H1 (cell line): ENCODE data around the gene DGKD. TPM values are rescaled to one million over a fixed set of nuclear protein-coding genes. Genes with fewer than 3 reads are reported as not detected.

Source experiments
- CTCF ChIA-PET: fragments of 300-600 bp; sonication (Branson Sonifier 250); formaldehyde crosslinking; loops from one replicate; lab custom pipeline; 2021; ENCODE audit not compliant: partially characterized antibody; lab: Charles Lee
- POLR2A ChIA-PET: fragments of 300-600 bp; sonication (Branson Sonifier 250); formaldehyde crosslinking; loops from one replicate; lab custom pipeline; 2021; ENCODE audit warnings: inconsistent platforms; ENCODE audit not compliant: partially characterized antibody; lab: Charles Lee
- DNase-seq, 2 experiments: peaks; one replicate each; pipeline versions ENCODE4 v3.0.0 to v3.0.0-alpha.2; 2010 to 2022; ENCODE audit warnings: low spot score in 2 of 2, low read depth in 1 of 2, mixed read lengths in 1 of 2
- FAIRE-seq: peaks from 2 replicates; lab custom pipeline; 2011; peaks lifted over from hg19 to GRCh38; lab: Jason Lieb, UNC
- H2AFZ ChIP-seq: 2 replicates; pipeline ENCODE4 v1.8.1; 2012; ENCODE audit warnings: low read length, inconsistent platforms
- H2AK5ac ChIP-seq: 2 replicates; pipeline ENCODE4 v1.6.1; 2013; ENCODE audit warnings: low read depth, low read length
- H2BK120ac ChIP-seq: replicated peaks from 2 replicates; pipeline ENCODE3; 2013; ENCODE audit warnings: low read depth, low read length, inconsistent platforms
- H2BK12ac ChIP-seq: 2 replicates; pipeline ENCODE4 v1.6.1; 2013; ENCODE audit warnings: low read depth, low read length
- H2BK15ac ChIP-seq: 2 replicates; pipeline ENCODE4 v1.6.1; 2013; ENCODE audit warnings: low read length
- H2BK20ac ChIP-seq: 2 replicates; pipeline ENCODE4 v1.6.1; 2013; ENCODE audit warnings: low read length
- H2BK5ac ChIP-seq: 2 replicates; pipeline ENCODE4 v1.6.1; 2013; ENCODE audit warnings: low read depth, low read length
- H3K14ac ChIP-seq: 2 replicates; pipeline ENCODE4 v1.6.1; 2013; ENCODE audit warnings: inconsistent platforms; ENCODE audit not compliant: insufficient read length
- H3K18ac ChIP-seq: 2 replicates; pipeline ENCODE4 v1.6.1; 2013; ENCODE audit warnings: low read length; ENCODE audit errors: extremely low read depth
- H3K23ac ChIP-seq: 2 replicates; pipeline ENCODE4 v1.6.1; 2013; ENCODE audit warnings: inconsistent platforms; ENCODE audit not compliant: insufficient read length
- H3K23me2 ChIP-seq: 2 replicates; pipeline ENCODE4 v1.6.1; 2013; ENCODE audit warnings: low read depth, low read length
- H3K27ac ChIP-seq: 2 replicates; pipeline ENCODE4 v1.6.1; 2011; ENCODE audit warnings: low read depth, low read length, inconsistent platforms
- H3K27me3 ChIP-seq, 4 experiments: replicated peaks in 1 of 4; 1 replicate in 1 of 4; 2 replicates in 3 of 4; pipeline versions ENCODE4 v1.6.1 to v1.8.1; 2011 to 2013; ENCODE audit warnings: low read length in 3 of 4, mild to moderate bottlenecking in 3 of 4, inconsistent platforms in 2 of 4, mixed read lengths in 2 of 4, moderate library complexity in 1 of 4; ENCODE audit not compliant: control insufficient read depth in 3 of 4, insufficient read depth in 3 of 4; ENCODE audit errors: extremely low read depth in 1 of 4
- H3K36me3 ChIP-seq, 4 experiments: 2 replicates each; pipeline versions ENCODE4 v1.6.1 to v1.8.1; 2011 to 2013; ENCODE audit warnings: mild to moderate bottlenecking in 4 of 4, low read length in 3 of 4, moderate library complexity in 2 of 4, control low read depth in 1 of 4, inconsistent platforms in 1 of 4; ENCODE audit not compliant: insufficient read depth in 4 of 4, control insufficient read depth in 2 of 4
- H3K4ac ChIP-seq: replicated peaks from 2 replicates; pipeline ENCODE3; 2013; ENCODE audit warnings: low read length, low read depth, mixed read lengths, inconsistent platforms; ENCODE audit not compliant: insufficient read length
- H3K4me1 ChIP-seq, 4 experiments: replicated peaks in 1 of 4; 1 replicate in 1 of 4; 2 replicates in 3 of 4; pipeline versions ENCODE4 v1.6.1 to v1.8.1; 2011 to 2013; ENCODE audit warnings: low read length in 3 of 4, inconsistent platforms in 2 of 4, mixed read lengths in 1 of 4; ENCODE audit not compliant: insufficient read depth in 4 of 4, control insufficient read depth in 3 of 4
- H3K4me2 ChIP-seq, 2 experiments: 2 replicates each; pipeline versions ENCODE4 v1.6.1 to v1.8.1; 2011 to 2013; ENCODE audit warnings: low read depth in 2 of 2, low read length in 2 of 2, control low read depth in 1 of 2, inconsistent platforms in 1 of 2, mild to moderate bottlenecking in 1 of 2; ENCODE audit not compliant: insufficient read depth in 1 of 2
- H3K4me3 ChIP-seq, 4 experiments: fragments of 200-600, 300-600 bp in 1 of 4; sonication (generic), shearing (Covaris generic), sonication (Bioruptor Twin) in 1 of 4; 2 replicates each; pipeline versions ENCODE4 v1.5.1 to v1.8.1; 2011 to 2016; ENCODE audit warnings: low read length in 4 of 4, low read depth in 3 of 4, control low read depth in 2 of 4, inconsistent platforms in 2 of 4, mild to moderate bottlenecking in 2 of 4, mixed read lengths in 1 of 4, moderate library complexity in 1 of 4; ENCODE audit not compliant: insufficient read depth in 2 of 4; ENCODE audit errors: extremely low read depth in 1 of 4
- H3K56ac ChIP-seq: replicated peaks from 2 replicates; pipeline ENCODE3; 2013; ENCODE audit warnings: low read depth, mild to moderate bottlenecking, mixed read lengths, low read length, inconsistent platforms; ENCODE audit not compliant: insufficient read length
- H3K79me1 ChIP-seq: 2 replicates; pipeline ENCODE4 v1.6.1; 2013; ENCODE audit warnings: low read depth, low read length, control low read depth
- H3K79me2 ChIP-seq, 2 experiments: 2 replicates each; pipeline versions ENCODE4 v1.6.1 to v1.8.1; 2012 to 2013; ENCODE audit warnings: low read length in 2 of 2, mild to moderate bottlenecking in 2 of 2, inconsistent platforms in 1 of 2; ENCODE audit not compliant: insufficient read depth in 2 of 2, control insufficient read depth in 1 of 2
- H3K9ac ChIP-seq, 4 experiments: replicated peaks in 1 of 4; 1 replicate in 1 of 4; 2 replicates in 3 of 4; pipeline versions ENCODE4 v1.6.1 to v1.8.1; 2011 to 2013; ENCODE audit warnings: low read depth in 3 of 4, low read length in 3 of 4, control low read depth in 2 of 4, mild to moderate bottlenecking in 2 of 4, moderate library complexity in 2 of 4, inconsistent platforms in 1 of 4; ENCODE audit errors: extremely low read depth in 1 of 4
- H3K9me3 ChIP-seq, 2 experiments: 2 replicates each; pipeline versions ENCODE4 v1.6.1 to v1.8.1; 2012 to 2013; ENCODE audit warnings: mild to moderate bottlenecking in 2 of 2, moderate library complexity in 2 of 2, control low read depth in 1 of 2, inconsistent platforms in 1 of 2, low read depth in 1 of 2, low read length in 1 of 2, mixed read lengths in 1 of 2; ENCODE audit not compliant: insufficient read depth in 2 of 2
- H4K20me1 ChIP-seq, 2 experiments: replicated peaks in 1 of 2; 2 replicates each; pipeline versions ENCODE3 to v1.8.1; 2011 to 2013; ENCODE audit warnings: inconsistent platforms in 2 of 2, low read length in 2 of 2, mild to moderate bottlenecking in 1 of 2; ENCODE audit not compliant: insufficient read depth in 2 of 2, control insufficient read depth in 1 of 2
- H4K5ac ChIP-seq: 2 replicates; pipeline ENCODE4 v1.6.1; 2013; ENCODE audit warnings: low read length, low read depth, mixed read lengths, inconsistent platforms; ENCODE audit not compliant: insufficient read length
- H4K8ac ChIP-seq: 2 replicates; pipeline ENCODE4 v1.8.0; 2013; ENCODE audit warnings: mild to moderate bottlenecking, moderate library complexity, low read length, inconsistent platforms; ENCODE audit not compliant: insufficient read depth; ENCODE audit errors: extremely low read depth
- H4K91ac ChIP-seq: replicated peaks from 2 replicates; pipeline ENCODE3; 2013; ENCODE audit warnings: low read length, mixed read lengths, inconsistent platforms; ENCODE audit not compliant: insufficient read length
- BACH1 ChIP-seq: IDR thresholded peaks from 2 replicates; pipeline ENCODE4 v1.6.1; 2012; ENCODE audit warnings: low read length, improper control_type of control experiment
- CBX8 ChIP-seq: fragments of 300-800, 300-1000 bp; sonication (generic); IDR thresholded peaks from 2 replicates; pipeline ENCODE4 v1.7.1; 2016; ENCODE audit warnings: low read depth, low read length, borderline replicate concordance
- CEBPB ChIP-seq: IDR thresholded peaks from 2 replicates; pipeline ENCODE4 v1.6.1; 2012; ENCODE audit warnings: low read depth, low read length
- SAP30 ChIP-seq: fragments of 300-600 bp; sonication (generic); IDR thresholded peaks from 2 replicates; pipeline ENCODE4 v1.7.1; 2012; ENCODE audit warnings: low read length, moderate library complexity, mild to moderate bottlenecking, inconsistent platforms; ENCODE audit not compliant: insufficient read depth, insufficient replicate concordance
- SIRT6 ChIP-seq: IDR thresholded peaks from one replicate; pipeline ENCODE4 v1.7.1; 2012; ENCODE audit warnings: low read length, inconsistent platforms
- TAF7 ChIP-seq: optimal IDR thresholded peaks from 2 replicates; pipeline ENCODE3; 2011; ENCODE audit warnings: low read depth, mild to moderate bottlenecking, inconsistent platforms, low read length, moderate library complexity, borderline replicate concordance
- WGBS, 2 experiments: shearing (Covaris generic) in 1 of 2; methylation state at CpG; one replicate each; pipeline versions ENCODE4 v1.1.6 to v1.1.7; 2013 to 2015; ENCODE audit warnings: low lambda C conversion rate in 2 of 2, mixed read lengths in 2 of 2, inconsistent platforms in 1 of 2, low coverage in 1 of 2, missing lambda C conversion rate in 1 of 2; ENCODE audit not compliant: insufficient replicate concordance in 2 of 2, insufficient coverage in 1 of 2, insufficient read length in 1 of 2; ENCODE audit errors: extremely low coverage in 1 of 2, missing lambda C conversion rate in 1 of 2; 5-methylcytosine and 5-hydroxymethylcytosine counted together
- polyA plus RNA-seq, 7 experiments: library from polyadenylated mRNA; depleted of rRNA in 3 of 7; stranded (reverse) in 5 of 7; unstranded in 2 of 7; fragments of >200 nt in 5 of 7; fragments of 200-250 nt in 2 of 7; gene quantifications; 1 replicate in 5 of 7; 2 replicates in 1 of 7; 4 replicates in 1 of 7; pipeline versions ENCODE4 v1.2.1 to v1.2.3, GENCODE V29; 2011 to 2013; ENCODE audit warnings: missing spikeins in 2 of 7, mixed read lengths in 2 of 7
- total RNA-seq: library from RNA; stranded (reverse); fragmentation: NEBNext Ultra II Directional; extraction: Animal tissue kit (Norgen Biotek cat#: 25700); gene quantifications from 2 replicates; pipeline ENCODE4 v1.2.1, GENCODE V29; 2021

Gene DGKD
- total and polyA plus RNA-seq, 2 of the 8 experiments (the other 6 are each of a cell fraction or from before 2014, with no cell fraction given): 7.7 to 30.9 TPM

GRCh38 chr2:233385489-233386044, 31.3 kb downstream of the DGKD start:
- no peak overlapping the region for H3K23ac ChIP-seq
- H3K27ac ChIP-seq: no peak overlapping the region
- ChIA-PET POLR2A (no interaction called here), CTCF (interaction anchor here (1.0 to 2.0 kb wide), 5 partner anchors 21 to 60 kb away, joined by 3 to 14 read pairs (median 4); no protein-coding TSS in a partner anchor)
- no peak overlapping the region for H3K14ac ChIP-seq
- H2AK5ac ChIP-seq: no peak overlapping the region
- H3K36me3 ChIP-seq: no peaks in the 10 kb centered on the region
- peaks cover 14% of the 10 kb centered on the region for H3K79me1 ChIP-seq
- H2BK120ac ChIP-seq: no peak overlapping the region
- no peaks in the 10 kb centered on the region for H3K27me3 ChIP-seq
- TF ChIP-seq SIRT6 (no peak), BACH1 (no peak), TAF7 (no peak), SAP30 (no peak), CEBPB (no peak), CBX8 (no peak)
- H3K79me2 ChIP-seq: peaks cover 0 to 16% of the 10 kb centered on the region in 2 experiments; a peak in 2 of 4 replicates
- no peak for DNase-seq
- no peaks in the 10 kb centered on the region for H3K9me3 ChIP-seq
- H2AFZ ChIP-seq: no peak overlapping the region
- 0 out of 2 replicates have a peak, but pooled peaks cover 3% of the 10 kb centered on the region for H3K23me2 ChIP-seq
- no peak overlapping the region for H3K18ac ChIP-seq
- no peak overlapping the region for H4K8ac ChIP-seq
- no peak overlapping the region for H2BK15ac ChIP-seq
- H3K56ac ChIP-seq: no peak overlapping the region
- no peak overlapping the region for H3K9ac ChIP-seq
- H2BK20ac ChIP-seq: no peak overlapping the region
- no peak overlapping the region for H4K91ac ChIP-seq
- H4K5ac ChIP-seq: no peak overlapping the region
- 94% methylated on average over 14 of the region's 14 CpGs; no CpG with 5 or more reads in 1 of the 2 experiments for WGBS, 2 experiments
- H3K4me1 ChIP-seq: peaks cover 0 to 12% (median 5%) of the 10 kb centered on the region in 4 experiments; a peak in 4 of 7 replicates
- H3K4ac ChIP-seq: no peak overlapping the region
- H2BK12ac ChIP-seq: no peak overlapping the region
- H4K20me1 ChIP-seq: peaks cover 5 to 6% of the 10 kb centered on the region in 2 experiments
- no peak for FAIRE-seq
- no peak overlapping the region for H2BK5ac ChIP-seq
- no peak overlapping the region for H3K4me2 ChIP-seq
- no peak overlapping the region for H3K4me3 ChIP-seq
